Erythroblast (primary cell): Measurements from ENCODE around the gene ABCG2.

Experiments
- GATA1 ChIP-seq: IDR thresholded peaks from 2 replicates; pipeline ENCODE4 v1.6.1; 2011; ENCODE audit warnings: low read depth, mild to moderate bottlenecking, control low read depth, low read length, moderate library complexity
- POLR2A ChIP-seq: IDR thresholded peaks from 2 replicates; pipeline ENCODE4 v1.6.1; 2011; ENCODE audit warnings: mild to moderate bottlenecking, low read length

DNA sequence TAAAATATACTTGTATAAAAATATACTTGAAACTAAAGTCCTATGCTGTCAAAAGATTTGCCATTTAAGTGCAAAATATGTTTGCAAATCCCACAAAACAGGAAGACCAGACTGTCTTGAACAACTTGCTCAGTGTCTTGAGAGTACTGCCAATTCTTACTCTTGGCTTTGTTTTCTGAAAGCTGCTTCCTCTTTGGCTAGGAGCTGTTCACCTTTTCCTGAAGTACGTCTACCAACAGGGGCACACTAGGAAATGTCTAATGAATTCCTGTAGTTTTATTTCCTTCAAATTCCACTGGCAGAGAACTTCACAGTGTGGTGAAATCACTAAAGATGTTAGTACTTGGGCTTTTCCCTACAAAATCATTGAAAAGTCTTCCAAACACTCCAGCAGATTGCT is 46.4 kb upstream of the ABCG2 start:
- TF ChIP-seq POLR2A, result no peak
- no peak for TF ChIP-seq GATA1
